ENCODE results near the gene HIVEP3. TPM values are rescaled to one million over a fixed set of nuclear protein-coding genes. Genes with fewer than 3 reads are reported as not detected.

The HIVEP3 gene
- total RNA-seq, 1 donor from 2014 or later: 76.7 TPM

DNA sequence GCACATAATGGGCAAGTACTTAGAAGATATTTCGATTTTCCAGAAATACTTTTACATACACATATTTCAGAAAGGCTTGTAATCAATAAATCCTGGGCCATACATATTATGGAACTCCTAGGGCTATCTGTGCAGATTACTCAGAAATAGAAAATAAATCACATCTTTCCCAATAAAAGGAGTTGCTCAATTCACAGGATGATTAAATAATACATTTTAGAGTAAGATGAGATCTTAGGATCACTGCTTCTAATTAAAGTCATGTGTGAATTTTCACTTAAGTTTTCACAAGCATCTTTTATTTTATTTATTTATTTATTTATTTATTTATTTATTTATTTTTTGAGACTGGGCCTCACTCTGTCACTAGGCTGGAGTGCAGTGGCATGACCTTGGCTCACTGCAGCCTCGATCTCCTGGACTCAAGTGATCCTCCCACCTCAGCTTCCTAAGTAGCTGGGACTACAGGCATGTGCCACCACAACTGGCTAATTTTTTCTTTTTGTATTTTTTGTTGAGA is 144.2 kb downstream of the HIVEP3 start:
- H3K27me3 Mint-ChIP-seq (ENCODE audit: insufficient read depth): peaks cover under 1% of the 10 kb centered on the region
- DNase-seq (ENCODE audit: low spot score): no peak
- intact Hi-C loops (cut with micrococcal nuclease): no loop called here
- no peak overlapping the region for H3K4me3 Mint-ChIP-seq
- H3K36me3 Mint-ChIP-seq (ENCODE audit: low read depth): peaks cover 4% of the 10 kb centered on the region
- no peak overlapping the region for H3K27ac Mint-ChIP-seq
- no peaks in the 10 kb centered on the region for H3K9me3 Mint-ChIP-seq
- no peaks in the 10 kb centered on the region for H3K4me1 Mint-ChIP-seq (ENCODE audit: low read depth)

DNA sequence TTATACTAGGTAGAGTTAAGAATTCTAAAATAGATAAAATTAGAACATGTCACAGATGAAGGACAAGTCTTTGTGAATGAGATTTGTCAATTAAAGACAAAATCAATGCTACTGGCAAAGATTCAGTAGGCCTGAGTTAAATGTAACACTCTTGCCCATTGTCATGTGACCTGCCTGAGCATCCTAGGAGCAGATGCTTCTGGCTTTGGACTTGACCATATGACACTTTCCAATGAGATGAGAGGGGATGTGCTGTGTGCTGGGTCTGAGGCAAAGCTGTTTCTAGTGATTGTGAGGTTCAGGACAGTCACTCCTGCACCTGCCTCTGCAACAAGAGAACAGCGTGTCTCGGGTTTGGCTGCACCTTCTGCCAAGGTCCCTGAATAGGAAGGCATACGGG is 144.9 kb downstream of the HIVEP3 start:
- intact Hi-C loops (cut with micrococcal nuclease): no loop called here
- Mint-ChIP-seq H3K36me3 (ENCODE audit: low read depth) (peaks cover 4% of the 10 kb centered on the region), H3K27me3 (ENCODE audit: insufficient read depth) (peaks cover 3% of the 10 kb centered on the region), H3K9me3 (no peaks in the 10 kb centered on the region), H3K4me3 (no peak overlapping the region), H3K27ac (no peak overlapping the region), H3K4me1 (ENCODE audit: low read depth) (no peaks in the 10 kb centered on the region)
- no peak for DNase-seq (ENCODE audit: low spot score)

DNA sequence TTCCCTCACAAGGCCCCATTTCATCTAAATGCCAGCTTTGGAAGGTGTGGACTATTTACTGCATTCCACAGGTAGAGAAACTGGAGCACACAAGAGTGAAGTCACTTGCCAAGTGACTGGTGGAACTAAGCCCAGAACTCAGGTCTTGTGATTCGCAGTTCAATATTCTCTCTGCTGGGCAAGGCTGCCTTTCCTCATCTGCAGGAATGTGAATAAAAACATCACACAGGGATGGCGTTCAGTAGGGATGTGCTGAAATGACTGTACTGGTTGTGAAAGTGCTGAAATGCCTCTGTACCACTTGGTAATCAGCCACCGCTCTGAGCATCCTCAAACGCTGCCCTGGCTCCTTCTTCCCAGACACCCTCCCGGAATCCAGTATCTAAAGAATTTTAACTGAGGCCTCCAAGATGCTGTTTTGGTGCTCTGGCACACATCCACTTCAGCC is 145.6 kb downstream of the HIVEP3 start:
- Mint-ChIP-seq H3K4me1 (ENCODE audit: low read depth) (peaks cover under 1% of the 10 kb centered on the region), H3K9me3 (no peaks in the 10 kb centered on the region), H3K4me3 (no peak overlapping the region), H3K27me3 (ENCODE audit: insufficient read depth) (peaks cover 3% of the 10 kb centered on the region), H3K27ac (no peak overlapping the region), H3K36me3 (ENCODE audit: low read depth) (peaks cover 4% of the 10 kb centered on the region)
- DNase-seq (ENCODE audit: low spot score): no peak
- intact Hi-C loops (cut with micrococcal nuclease): no loop called here

DNA sequence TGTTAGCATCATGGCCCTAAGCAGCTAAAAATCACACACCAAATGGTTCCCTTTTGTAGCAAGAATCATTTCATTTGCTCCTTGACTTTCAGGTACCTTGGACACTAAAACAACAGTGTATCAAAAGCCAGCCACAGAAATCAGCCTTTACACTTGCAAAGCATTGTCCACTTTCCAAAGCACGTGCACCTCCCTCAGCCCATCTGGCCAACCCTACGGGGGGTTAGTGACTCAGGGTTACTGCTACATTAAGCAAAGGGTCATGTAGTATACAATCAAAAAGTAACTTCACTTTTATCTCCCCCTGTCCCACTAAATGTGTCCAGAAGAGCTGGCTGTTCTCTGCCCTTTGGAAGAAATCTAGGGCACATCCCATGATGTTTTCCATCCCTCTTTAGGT is 149.7 kb downstream of the HIVEP3 start:
- peaks cover 17% of the 10 kb centered on the region for H3K4me1 Mint-ChIP-seq (ENCODE audit: low read depth)

DNA sequence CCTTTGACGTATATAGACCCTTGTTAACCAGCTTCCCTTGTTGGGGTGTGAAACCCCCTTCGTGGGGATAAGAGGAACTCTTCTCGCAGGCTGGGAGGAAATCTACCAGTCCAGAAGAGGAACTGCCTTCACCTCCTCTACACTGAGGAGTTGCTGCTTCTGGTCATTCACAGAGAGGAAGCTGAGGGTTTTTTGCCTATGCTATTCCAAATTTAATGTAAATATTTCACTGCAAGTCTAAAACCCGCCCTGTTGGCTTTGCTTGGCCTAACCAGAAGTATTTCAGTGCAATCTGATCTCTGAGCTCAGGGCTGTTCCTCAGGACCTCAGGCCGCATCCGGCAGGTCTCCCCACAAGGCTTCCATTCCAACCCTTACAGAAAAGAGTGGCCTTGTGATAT is 150.1 kb downstream of the HIVEP3 start:
- Mint-ChIP-seq H3K9me3 (no peaks in the 10 kb centered on the region), H3K36me3 (ENCODE audit: low read depth) (peaks cover 7% of the 10 kb centered on the region), H3K27me3 (ENCODE audit: insufficient read depth) (peaks cover 3% of the 10 kb centered on the region), H3K4me1 (ENCODE audit: low read depth) (peaks cover 17% of the 10 kb centered on the region), H3K27ac (no peak overlapping the region), H3K4me3 (no peak overlapping the region)
- DNase-seq (ENCODE audit: low spot score): no peak
- intact Hi-C loops (cut with micrococcal nuclease): no loop called here

More for the DNA sequence above, 149.7 kb downstream of the HIVEP3 start:
- Mint-ChIP-seq H3K4me3 (no peak overlapping the region), H3K9me3 (no peaks in the 10 kb centered on the region), H3K27ac (no peak overlapping the region), H3K36me3 (ENCODE audit: low read depth) (peaks cover 7% of the 10 kb centered on the region), H3K27me3 (ENCODE audit: insufficient read depth) (peaks cover 3% of the 10 kb centered on the region)
- no peak for DNase-seq (ENCODE audit: low spot score)
- intact Hi-C loops (cut with micrococcal nuclease): no loop called here

DNA sequence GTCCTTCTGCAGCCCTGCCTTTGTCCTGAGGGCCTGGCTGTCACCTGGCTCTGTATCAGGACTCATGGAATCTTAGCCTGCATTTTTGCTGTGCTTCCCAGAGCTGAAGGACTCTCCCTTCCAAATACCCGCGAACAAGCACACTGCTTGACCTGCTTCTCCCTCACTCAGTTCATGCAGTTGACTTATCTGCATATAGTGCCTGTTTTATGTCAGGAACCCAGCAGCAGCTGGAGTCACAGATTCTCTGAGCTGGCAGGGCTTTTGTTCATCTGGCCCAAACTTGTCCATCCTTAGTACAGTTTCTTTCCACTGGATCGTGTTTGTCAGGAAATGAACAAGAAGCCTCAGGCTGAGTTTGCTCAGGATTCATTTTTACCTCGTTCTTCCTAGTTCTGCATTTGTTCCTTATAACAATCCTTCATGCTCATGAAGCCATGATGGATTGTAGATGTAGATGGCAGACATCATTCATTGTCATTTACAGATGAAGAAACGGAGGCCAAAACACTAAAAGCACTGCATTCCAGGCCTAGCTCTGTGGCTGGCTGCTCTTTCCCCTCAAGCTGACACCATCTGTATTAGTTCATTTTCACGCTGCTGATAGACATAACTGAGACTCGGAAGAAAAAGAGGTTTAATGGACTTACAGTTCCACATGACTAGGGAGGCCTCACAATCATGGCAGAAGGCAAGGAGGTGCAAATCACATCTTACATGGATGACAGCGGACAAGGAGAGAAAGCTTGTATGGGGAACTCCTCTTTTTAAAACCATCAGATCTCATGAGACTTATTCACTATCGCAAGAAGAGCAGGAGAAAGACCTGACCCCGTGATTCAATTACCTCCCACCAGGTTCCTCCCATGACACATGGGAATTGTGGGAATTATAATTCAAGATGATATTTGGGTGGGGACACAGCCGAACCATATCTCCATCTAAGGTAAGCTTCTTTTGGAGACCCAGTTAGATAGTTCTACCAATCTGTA is 150.9 kb downstream of the HIVEP3 start:
- H3K4me1 Mint-ChIP-seq (ENCODE audit: low read depth): peaks cover 17% of the 10 kb centered on the region
- intact Hi-C loops (cut with micrococcal nuclease): no loop called here
- peaks cover under 1% of the 10 kb centered on the region for H3K9me3 Mint-ChIP-seq
- H3K4me3 Mint-ChIP-seq: no peak overlapping the region
- peaks cover 3% of the 10 kb centered on the region for H3K27me3 Mint-ChIP-seq (ENCODE audit: insufficient read depth)
- H3K36me3 Mint-ChIP-seq (ENCODE audit: low read depth): peaks cover 7% of the 10 kb centered on the region
- H3K27ac Mint-ChIP-seq: no peak overlapping the region
- DNase-seq (ENCODE audit: low spot score): no peak

DNA sequence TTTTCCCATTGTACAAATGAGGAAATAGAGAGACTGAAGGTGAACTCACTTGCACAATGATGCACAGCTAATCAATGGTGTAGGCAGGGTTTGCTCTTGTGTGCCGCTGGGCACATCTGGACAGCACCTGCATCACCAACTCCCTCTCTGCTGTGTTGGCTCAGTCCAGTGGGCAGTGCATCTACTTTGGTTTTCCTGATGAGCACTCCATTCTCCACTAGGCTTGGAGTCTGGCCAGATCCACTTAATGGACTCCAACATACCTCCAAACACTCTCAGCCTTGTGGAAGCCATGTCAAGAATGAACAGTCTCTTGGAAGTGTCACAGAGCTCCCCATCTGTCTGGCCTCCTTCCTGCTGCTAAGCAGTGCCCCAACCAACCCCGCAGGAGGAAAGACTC is 152.2 kb downstream of the HIVEP3 start:
- peaks cover 7% of the 10 kb centered on the region for H3K36me3 Mint-ChIP-seq (ENCODE audit: low read depth)

DNA sequence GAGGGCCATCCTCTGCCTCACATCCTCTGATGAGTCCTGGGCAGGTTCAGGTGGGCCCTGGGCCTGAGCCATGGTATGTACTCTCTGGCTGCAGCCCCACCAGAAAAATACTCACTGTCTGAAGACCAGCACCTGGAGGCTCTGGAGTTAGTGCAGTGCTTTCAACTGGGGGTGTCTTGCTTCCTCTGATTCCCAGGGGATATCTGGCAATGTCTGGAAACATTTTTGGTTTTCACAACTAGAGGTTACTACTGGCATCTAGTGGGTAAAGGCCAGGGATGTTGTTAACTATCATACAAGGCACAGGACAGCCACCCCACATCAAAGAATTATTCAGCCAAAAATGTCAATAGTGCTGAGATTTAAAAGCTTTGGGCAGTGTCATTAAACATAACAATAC is 152.7 kb downstream of the HIVEP3 start:
- H3K36me3 Mint-ChIP-seq (ENCODE audit: low read depth): peaks cover 10% of the 10 kb centered on the region
- intact Hi-C loops (cut with micrococcal nuclease): no loop called here

More for the DNA sequence above, 152.2 kb downstream of the HIVEP3 start:
- H3K4me1 Mint-ChIP-seq (ENCODE audit: low read depth): peaks cover 17% of the 10 kb centered on the region
- H3K4me3 Mint-ChIP-seq: no peak overlapping the region
- H3K27me3 Mint-ChIP-seq (ENCODE audit: insufficient read depth): peaks cover 3% of the 10 kb centered on the region
- no peak overlapping the region for H3K27ac Mint-ChIP-seq
- peaks cover 11% of the 10 kb centered on the region for H3K9me3 Mint-ChIP-seq
- intact Hi-C loops (cut with micrococcal nuclease): no loop called here
- DNase-seq (ENCODE audit: low spot score): no peak

DNA sequence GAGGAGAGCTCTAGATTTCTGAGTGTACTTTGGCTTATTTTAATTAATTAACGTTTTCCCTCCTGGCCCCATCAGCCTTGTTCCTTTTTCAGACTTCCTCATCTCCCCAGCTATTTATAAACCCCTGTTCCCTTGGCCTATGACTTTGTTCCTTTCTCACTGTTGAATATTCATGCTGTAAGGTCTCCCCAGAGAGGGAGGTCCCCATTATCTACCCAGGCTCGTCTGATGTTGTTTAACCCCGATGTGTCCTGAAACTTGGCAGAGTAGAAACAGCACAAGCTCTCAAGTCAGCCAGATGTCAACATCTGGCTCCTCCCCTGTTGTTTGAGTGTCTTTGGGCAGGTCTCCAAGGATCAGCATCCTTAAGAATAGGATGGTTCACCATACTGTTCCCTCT is 153.6 kb downstream of the HIVEP3 start:
- H3K4me3 Mint-ChIP-seq: no peak overlapping the region

More for the DNA sequence above, 152.7 kb downstream of the HIVEP3 start:
- Mint-ChIP-seq H3K27me3 (ENCODE audit: insufficient read depth) (peaks cover 3% of the 10 kb centered on the region), H3K4me1 (ENCODE audit: low read depth) (peaks cover 17% of the 10 kb centered on the region), H3K27ac (no peak overlapping the region), H3K9me3 (peaks cover 16% of the 10 kb centered on the region), H3K4me3 (no peak overlapping the region)
- DNase-seq (ENCODE audit: low spot score): no peak

DNA sequence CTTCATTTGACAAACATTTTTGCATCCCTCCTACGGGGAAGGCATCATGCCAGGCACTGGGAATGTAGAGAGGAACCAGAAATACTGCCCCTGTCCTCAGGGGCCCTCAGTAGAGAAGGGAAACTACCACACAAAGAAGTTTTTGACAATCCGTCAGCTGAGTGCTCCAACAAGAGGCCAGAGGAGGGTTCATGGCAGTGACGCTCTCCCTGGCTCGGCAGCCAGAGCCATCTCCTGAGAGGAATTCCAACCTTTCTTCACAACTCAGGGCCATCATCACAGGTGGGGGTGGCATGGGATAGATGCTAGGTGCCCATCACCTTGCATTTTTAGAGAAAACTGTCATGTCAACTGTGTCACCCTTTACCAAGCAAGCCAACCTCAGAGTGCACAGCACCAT is 154.1 kb downstream of the HIVEP3 start:
- Mint-ChIP-seq H3K4me1 (ENCODE audit: low read depth) (peaks cover 19% of the 10 kb centered on the region), H3K27ac (no peak overlapping the region), H3K27me3 (ENCODE audit: insufficient read depth) (peaks cover 3% of the 10 kb centered on the region), H3K36me3 (ENCODE audit: low read depth) (peaks cover 8% of the 10 kb centered on the region), H3K4me3 (no peak overlapping the region), H3K9me3 (peaks cover 22% of the 10 kb centered on the region)
- intact Hi-C loops (cut with micrococcal nuclease): no loop called here
- DNase-seq (ENCODE audit: low spot score): no peak

More for the DNA sequence above, 153.6 kb downstream of the HIVEP3 start:
- H3K9me3 Mint-ChIP-seq: peaks cover 19% of the 10 kb centered on the region
- H3K27ac Mint-ChIP-seq: no peak overlapping the region
- DNase-seq (ENCODE audit: low spot score): no peak
- H3K27me3 Mint-ChIP-seq (ENCODE audit: insufficient read depth): peaks cover 3% of the 10 kb centered on the region
- peaks cover 17% of the 10 kb centered on the region for H3K4me1 Mint-ChIP-seq (ENCODE audit: low read depth)
- intact Hi-C loops (cut with micrococcal nuclease): no loop called here
- H3K36me3 Mint-ChIP-seq (ENCODE audit: low read depth): peaks cover 8% of the 10 kb centered on the region

DNA sequence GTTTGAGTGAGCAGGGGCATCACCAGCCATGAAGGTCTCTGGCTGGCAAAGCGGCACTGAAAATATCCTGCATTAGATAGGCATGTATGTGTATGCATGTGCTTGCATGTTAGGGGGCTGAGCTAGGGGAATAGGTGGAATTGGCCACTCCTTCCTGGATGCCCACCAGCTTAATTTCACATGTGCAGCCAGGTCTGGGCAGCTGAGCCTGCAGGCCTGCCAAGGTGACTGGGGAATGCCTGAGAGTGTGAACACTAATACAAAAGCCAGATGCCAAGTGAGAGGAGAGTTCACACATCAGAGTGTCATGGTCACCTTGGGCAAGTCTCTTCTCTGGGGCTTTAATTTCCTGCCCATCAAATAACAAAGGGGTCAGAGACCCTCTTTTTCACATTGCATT is 155.9 kb downstream of the HIVEP3 start:
- Mint-ChIP-seq H3K27ac (no peak overlapping the region), H3K27me3 (ENCODE audit: insufficient read depth) (no peaks in the 10 kb centered on the region), H3K4me1 (ENCODE audit: low read depth) (peaks cover 25% of the 10 kb centered on the region), H3K4me3 (no peak overlapping the region), H3K9me3 (peaks cover 24% of the 10 kb centered on the region), H3K36me3 (ENCODE audit: low read depth) (peaks cover 6% of the 10 kb centered on the region)
- intact Hi-C loops (cut with micrococcal nuclease): no loop called here
- no peak for DNase-seq (ENCODE audit: low spot score)

DNA sequence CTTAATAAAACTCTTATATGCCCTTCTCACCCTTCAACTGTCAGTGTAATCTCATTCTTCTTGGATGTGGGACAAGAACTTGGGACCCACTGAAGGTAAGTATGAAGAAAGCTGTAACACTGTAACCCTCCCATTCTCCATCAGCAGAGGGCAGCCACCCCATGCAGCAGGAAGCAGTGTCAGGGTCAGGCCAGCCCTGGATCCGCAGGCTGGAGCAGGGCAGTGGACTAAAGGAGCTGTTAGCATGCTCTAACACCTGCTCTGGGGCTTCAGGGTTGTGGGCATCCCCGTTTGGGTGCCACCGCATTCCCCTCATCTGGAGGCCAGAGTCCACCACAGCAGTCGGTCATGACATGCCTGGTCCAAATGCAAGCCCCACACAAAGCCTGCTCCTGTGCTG is 156.5 kb downstream of the HIVEP3 start:
- no peak overlapping the region for H3K27ac Mint-ChIP-seq
- peaks cover 24% of the 10 kb centered on the region for H3K9me3 Mint-ChIP-seq
- peaks cover 24% of the 10 kb centered on the region for H3K4me1 Mint-ChIP-seq (ENCODE audit: low read depth)
- peaks cover 5% of the 10 kb centered on the region for H3K36me3 Mint-ChIP-seq (ENCODE audit: low read depth)
- H3K4me3 Mint-ChIP-seq: no peak overlapping the region
- intact Hi-C loops (cut with micrococcal nuclease): no loop called here
- DNase-seq (ENCODE audit: low spot score): no peak
- H3K27me3 Mint-ChIP-seq (ENCODE audit: insufficient read depth): no peaks in the 10 kb centered on the region

DNA sequence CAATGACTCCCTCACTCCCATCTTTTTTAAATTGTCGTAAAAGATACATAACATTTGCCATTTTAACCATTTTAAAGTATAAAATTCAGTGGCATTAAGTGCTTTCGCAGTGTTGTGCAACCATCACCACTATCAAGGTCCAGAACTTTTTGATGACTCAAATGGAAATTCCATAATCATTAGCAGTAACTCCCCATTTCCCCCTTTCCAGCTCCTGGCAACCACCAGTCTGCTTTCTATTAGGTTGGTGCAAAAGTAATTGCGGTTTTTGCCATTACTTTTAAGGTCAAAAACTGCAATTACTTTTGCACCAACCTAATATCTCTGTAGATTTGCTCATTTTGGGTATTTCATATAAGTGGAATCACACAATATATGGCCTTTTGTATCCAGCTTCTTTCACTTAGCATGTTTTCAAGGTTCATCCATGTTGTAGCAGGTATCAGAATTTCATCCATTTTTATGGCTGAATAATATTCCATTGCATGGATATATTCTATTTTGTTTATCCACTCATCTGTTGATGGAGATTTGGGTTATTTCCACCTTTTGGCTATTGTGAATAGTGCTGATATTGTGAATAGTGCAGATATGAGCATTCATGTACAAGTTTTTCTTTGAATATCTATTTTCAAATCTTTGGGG is 159.7 kb downstream of the HIVEP3 start:
- Mint-ChIP-seq H3K27me3 (ENCODE audit: insufficient read depth) (no peaks in the 10 kb centered on the region), H3K4me3 (no peak overlapping the region), H3K27ac (no peak overlapping the region), H3K36me3 (ENCODE audit: low read depth) (peaks cover 5% of the 10 kb centered on the region), H3K4me1 (ENCODE audit: low read depth) (peaks cover 37% of the 10 kb centered on the region), H3K9me3 (peaks cover 27% of the 10 kb centered on the region)
- intact Hi-C loops (cut with micrococcal nuclease): no loop called here
- no peak for DNase-seq (ENCODE audit: low spot score)

Data from activated T-helper 1 cell treated with anti-CD3 and anti-CD28 coated beads, Interleukin-12 subunit alpha, Interleukin-12 subunit beta, Interleukin-2, Interleukin-4 antibody, amounts not matched to agents 30 ng/mL and 10 ng/mL and 1 ng/mL, durations not matched to agents 14 hours and 24 hours and 36 hours (primary cell).